Stimulated activated CD8-positive, alpha-beta memory T cell treated with anti-CD3 and anti-CD28 coated beads, Interleukin-4, amount 100 ng/mL, for 1 hour (primary cell): ENCODE results near the gene TDRD3.
A peak's percentile ranks its signal among the peaks of the same experiment; 100 is the strongest.
"Not testable (repeated sequence)": the region's sequence is repeated elsewhere in the genome, so short reads cannot be mapped to it uniquely, and the experiment has no call there.

Experiments used
- DNase-seq, 2 donors: peaks; one replicate each; pipeline ENCODE4 v3.0.0-alpha.2; 2020; ENCODE audit warnings: low read depth in 2 of 2, low spot score in 1 of 2

TDRD3 gene

GRCh38 chr13:60396783-60397703 is at the start of gene TDRD3:
Gene TDRD3, plus strand, starts transcription at chr13:60397220. Its CDS starts 145 bp downstream, at chr13:60397365.
- peak; percentile 46 to 59 for DNase-seq

- no peak for DNase-seq
These were observed 49.3 kb upstream of the TDRD3 start for GRCh38 chr13:60347690-60348089.

DNA sequence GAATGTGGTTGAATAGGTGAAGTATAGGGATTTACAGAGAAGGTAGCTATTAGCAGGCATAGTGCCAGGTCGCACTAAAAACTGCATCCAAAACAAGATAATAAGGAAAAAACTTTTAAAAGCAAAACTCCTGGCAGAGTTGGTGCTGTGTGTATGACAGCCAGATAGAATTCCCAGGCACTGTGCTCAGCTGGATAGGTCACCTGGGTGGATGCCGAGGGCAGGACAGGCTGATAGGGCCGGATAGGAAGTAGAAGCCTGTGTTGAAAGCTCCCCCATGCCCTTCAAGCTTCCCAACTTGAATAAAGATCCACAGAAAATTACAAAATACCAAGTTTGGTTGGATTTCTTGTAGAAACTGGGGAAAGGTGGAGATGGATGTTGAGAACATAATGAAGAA is 48.9 kb upstream of the TDRD3 start:
- no peak for DNase-seq

DNA sequence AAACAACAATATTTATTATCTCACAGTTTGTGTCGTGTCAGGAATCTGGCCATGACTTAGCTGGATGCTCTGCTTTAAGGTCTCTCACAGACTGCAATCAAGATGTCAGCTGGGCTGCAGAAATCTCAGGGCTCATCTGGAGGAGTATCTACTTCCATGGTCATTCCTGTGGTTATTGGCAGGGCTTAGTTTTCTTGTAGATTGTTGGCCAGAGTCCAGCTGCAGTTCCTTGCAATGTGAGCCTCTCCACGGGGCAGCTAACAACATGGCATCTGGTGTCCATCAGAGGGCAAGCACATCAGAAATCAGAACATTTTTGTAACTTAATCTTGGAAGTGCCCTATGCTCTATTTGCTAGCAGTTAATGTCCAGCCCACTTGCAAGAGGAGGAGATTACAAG is 45.7 kb upstream of the TDRD3 start:
- DNase-seq, result no peak

DNA sequence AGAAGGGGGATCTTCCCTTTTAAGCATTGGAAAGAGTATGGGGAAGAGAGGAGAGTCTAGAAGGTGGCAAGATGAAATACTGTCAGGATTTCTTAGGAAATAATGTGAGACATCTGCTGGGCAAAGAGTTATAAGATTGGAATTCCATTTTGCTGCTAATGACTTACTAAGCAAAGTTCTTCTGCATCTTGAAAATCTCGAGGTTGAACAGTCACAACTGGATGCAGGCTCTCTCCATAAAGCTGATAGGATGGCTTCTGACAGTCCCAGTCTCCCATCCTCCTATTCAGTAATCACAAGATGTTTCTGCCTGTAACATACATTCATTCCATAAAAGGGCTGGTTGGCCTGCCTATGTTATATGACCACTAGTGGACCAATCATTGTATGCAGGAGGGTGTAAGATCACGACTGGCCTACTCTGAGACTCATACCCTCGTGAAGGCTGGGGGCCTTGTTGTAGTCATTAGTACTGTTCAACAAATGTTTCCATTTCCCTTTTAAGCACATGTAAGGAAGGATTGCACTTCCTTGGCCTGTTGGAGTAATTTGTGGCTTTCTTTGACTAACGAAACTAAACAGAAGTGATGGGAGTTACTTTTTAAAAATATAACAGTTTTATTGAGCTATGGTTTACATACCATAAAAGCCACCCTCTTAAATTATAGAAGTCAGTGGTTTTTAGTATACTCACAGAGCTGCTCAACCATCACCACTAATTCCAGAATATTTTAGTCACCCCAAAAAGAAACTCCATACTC is 45.0 kb upstream of the TDRD3 start:
- DNase-seq, result no peak

- no peak for DNase-seq
These were observed 44.4 kb upstream of the TDRD3 start for GRCh38 chr13:60352644-60353043.

GRCh38 chr13:60355056-60355455 is 42.0 kb upstream of the TDRD3 start:
- no peak for DNase-seq

- DNase-seq, result no peak
These were observed 40.0 kb upstream of the TDRD3 start for GRCh38 chr13:60356970-60357369.

DNA sequence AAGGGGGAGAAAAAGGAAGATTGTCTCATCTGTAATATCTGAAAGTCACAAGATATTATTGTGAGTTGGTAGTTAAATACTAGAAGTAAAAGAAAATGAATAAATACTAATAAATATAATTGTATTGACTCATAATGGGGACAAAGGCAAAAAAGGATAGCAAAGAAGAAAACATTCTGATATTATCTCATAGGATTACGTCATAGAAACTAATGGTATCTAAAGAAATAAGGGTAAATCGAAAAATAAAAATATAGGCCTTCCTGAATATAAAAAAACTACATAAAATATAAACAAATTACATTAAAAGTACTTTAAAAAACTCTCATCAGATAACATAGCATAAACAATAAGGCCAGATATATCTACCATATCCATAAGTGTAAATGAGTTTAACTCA is 38.6 kb upstream of the TDRD3 start:
- no peak for DNase-seq

DNA sequence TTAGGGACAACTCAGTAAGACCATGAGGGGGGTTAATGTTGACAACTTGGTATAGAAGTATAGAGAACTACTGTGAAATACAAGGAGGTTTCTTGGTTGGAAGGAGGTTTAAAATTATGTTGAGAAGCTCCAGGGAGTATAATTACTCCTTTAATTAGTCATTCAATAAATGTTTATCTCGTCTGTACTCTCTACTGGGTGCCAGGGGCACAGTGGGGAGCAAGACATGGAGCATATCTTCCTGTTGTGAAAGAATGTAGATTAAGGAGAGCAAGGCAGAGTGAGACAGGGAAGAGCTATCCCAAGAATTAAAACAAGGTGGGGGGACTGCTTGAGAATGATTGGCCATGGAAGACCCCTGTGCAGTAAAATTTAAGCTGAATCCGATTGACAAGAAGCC is 33.7 kb upstream of the TDRD3 start:
- no peak for DNase-seq

DNA sequence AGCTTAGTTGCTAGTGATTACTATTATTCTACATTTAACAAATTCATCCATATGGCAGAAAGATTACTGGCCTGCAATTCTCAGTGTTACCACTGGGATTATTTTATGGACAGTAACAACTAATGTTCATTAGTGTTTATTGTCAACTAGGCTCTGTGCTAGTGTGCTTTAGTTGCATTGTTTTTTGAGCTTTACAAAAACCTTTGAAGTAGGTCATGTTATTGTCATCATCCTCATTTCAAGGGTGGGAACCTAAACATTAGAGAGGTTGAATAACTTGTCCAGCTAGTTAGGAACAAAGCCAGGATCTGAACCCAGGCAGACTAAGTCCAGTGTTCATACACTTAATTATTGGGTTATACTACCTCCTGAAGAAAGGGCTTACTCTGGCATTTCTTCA is 27.8 kb upstream of the TDRD3 start:
- no peak for DNase-seq

- DNase-seq, result no peak
These were observed 26.7 kb upstream of the TDRD3 start for GRCh38 chr13:60370343-60370742.

DNA sequence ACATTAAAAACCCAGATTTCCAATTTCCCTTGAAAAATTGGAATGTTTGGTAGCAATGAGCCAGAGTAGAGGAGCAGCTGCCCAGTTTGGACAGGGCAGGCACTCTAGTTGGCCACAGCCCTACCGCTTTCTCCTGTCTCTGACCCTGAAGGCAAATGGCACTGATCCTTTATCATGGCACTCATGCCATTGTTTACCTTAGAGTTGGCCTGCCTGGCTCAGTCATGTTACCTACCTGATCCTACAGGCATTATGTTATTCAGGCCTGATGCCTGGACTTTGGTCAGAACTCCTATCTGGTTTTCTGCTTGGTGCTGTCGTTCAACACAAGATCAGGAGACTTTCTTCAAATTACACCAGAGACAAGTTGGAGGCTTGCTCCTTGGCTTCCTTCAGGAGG is 24.9 kb upstream of the TDRD3 start:
- no peak for DNase-seq

- DNase-seq, result not testable (repeated sequence)
These were observed 17.7 kb upstream of the TDRD3 start for GRCh38 chr13:60379282-60379681.

- DNase-seq, result no peak
These were observed 17.0 kb upstream of the TDRD3 start for GRCh38 chr13:60379837-60380565.

DNA sequence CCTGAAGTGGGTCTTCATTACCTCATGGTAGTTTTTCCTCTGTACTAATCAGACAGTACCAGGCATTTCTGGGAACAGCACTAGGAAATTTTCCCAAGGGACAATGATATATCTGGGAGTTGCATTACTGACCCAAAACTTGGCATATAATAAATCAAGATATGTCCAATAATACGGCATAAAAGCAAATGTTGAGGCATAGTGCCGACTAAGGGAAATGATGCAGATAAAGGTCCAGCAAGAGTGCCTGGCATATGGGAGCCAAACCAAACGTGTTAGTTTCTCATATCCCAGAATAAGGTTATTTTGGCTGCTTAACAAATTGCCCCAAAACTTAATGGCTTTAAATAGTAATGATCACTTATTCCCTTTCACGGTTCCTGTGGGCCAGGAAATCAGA is 12.1 kb upstream of the TDRD3 start:
- no peak for DNase-seq

GRCh38 chr13:60386250-60386649 is 10.8 kb upstream of the TDRD3 start:
- DNase-seq, result no peak

- no peak for DNase-seq
These were observed 4.9 kb upstream of the TDRD3 start for GRCh38 chr13:60392131-60392530.

DNA sequence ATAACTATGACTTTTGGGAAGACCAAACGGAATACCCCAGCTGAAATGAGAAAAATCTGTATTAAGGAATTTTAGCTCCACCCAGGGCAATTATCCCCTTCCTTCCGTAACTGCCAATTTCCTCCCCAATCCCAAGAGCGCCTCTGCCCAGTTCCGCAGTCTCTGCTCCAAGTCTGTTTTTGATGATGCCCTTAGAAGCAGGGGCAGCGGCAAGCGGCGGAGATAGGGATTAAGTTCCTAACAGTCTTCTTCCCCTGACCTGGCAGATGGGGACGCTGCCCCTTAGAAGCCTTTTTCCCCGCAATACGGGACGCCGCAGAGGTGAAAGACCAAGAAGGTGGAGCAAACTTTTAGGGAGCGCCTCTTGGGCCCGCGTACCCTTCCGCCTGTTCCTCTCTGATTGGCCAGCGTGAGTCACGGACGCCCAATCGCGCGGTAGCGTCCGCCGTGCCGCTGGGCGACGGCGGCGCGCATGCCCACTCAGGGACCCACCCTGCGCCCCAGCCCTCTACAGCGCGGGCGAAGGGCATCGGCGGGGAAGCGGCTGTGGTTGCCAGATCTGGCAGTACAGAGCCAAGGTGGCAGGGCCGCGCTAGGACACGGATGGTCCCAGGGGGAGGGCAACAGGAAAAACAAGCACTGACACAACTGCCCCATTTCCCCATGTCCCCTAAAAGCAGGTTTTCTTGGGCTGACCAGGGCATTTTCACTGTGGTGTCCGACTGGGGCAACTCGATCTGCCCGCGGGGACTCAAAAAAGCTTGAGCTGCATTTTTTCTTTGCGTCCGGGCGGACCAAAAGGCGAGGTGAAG is 843 bp upstream of the TDRD3 start:
- DNase-seq, result peak; percentile 58 to 69

GRCh38 chr13:60397704-60398378 is 821 bp downstream of the TDRD3 start:
- DNase-seq, result peak; percentile 3 to 10
